ENCODE measurements around the gene SBNO2.

Gene SBNO2

GRCh38 chr19:1058112-1058511, 116.0 kb downstream of the SBNO2 start:
- no peak for DNase-seq (ENCODE audit: low spot score)

All from AG08395 (cell line).